Natural killer cell (primary cell): Measurements from ENCODE around the gene SEC24A. TPM values are rescaled to one million over a fixed set of nuclear protein-coding genes. Genes with fewer than 3 reads are reported as not detected.

Experiments
- ATAC-seq, 3 donors: fragments of 150-1000 bp in 2 of 3; fragments of 200-7000 bp in 1 of 3; cut with Tn5 transposase; 1 replicate in 1 of 3; 2 replicates in 2 of 3; pipeline ENCODE4 v1.10.0; 2021; ENCODE audit warnings: mild to moderate bottlenecking in 2 of 3, moderate library complexity in 2 of 3
- DNase-seq, 2 donors: peaks; one replicate each; pipeline versions ENCODE4 v3.0.0 to v3.0.0-alpha.2; 2013 to 2021; ENCODE audit warnings: mixed read lengths in 1 of 2
- H3K27ac ChIP-seq: one replicate; pipeline ENCODE4 v1.5.1; 2013; ENCODE audit warnings: mild to moderate bottlenecking, low read length
- H3K27me3 ChIP-seq: one replicate; pipeline ENCODE4 v1.6.1; 2013; ENCODE audit warnings: low read length; ENCODE audit not compliant: control insufficient read depth, insufficient read depth
- H3K36me3 ChIP-seq: one replicate; pipeline ENCODE4 v1.6.1; 2013; ENCODE audit warnings: low read length; ENCODE audit not compliant: control insufficient read depth, insufficient read depth
- H3K4me1 ChIP-seq: one replicate; pipeline ENCODE4 v1.6.1; 2013; ENCODE audit warnings: low read length; ENCODE audit not compliant: control insufficient read depth, insufficient read depth
- H3K4me3 ChIP-seq: one replicate; pipeline ENCODE4 v1.5.1; 2013; ENCODE audit warnings: low read length
- H3K9me3 ChIP-seq: one replicate; pipeline ENCODE4 v1.6.1; 2013; ENCODE audit warnings: low read length; ENCODE audit not compliant: control insufficient read depth, insufficient read depth
- H3K27ac Mint-ChIP-seq, 2 donors: one replicate each; pipeline ENCODE4 v1.8.0; 2022; ENCODE audit warnings: mild to moderate bottlenecking in 2 of 2, mixed read lengths in 2 of 2, moderate library complexity in 1 of 2
- H3K27me3 Mint-ChIP-seq, 2 donors: one replicate each; pipeline ENCODE4 v1.8.0; 2022; ENCODE audit warnings: low read depth in 2 of 2, mixed read lengths in 2 of 2
- H3K36me3 Mint-ChIP-seq: one replicate; pipeline ENCODE4 v1.8.0; 2022; ENCODE audit warnings: mixed read lengths
- H3K4me1 Mint-ChIP-seq, 2 donors: one replicate each; pipeline ENCODE4 v1.8.0; 2022; ENCODE audit warnings: mixed read lengths in 2 of 2
- H3K4me3 Mint-ChIP-seq: one replicate; pipeline ENCODE4 v1.8.0; 2022; ENCODE audit warnings: mild to moderate bottlenecking, moderate library complexity, mixed read lengths
- H3K9me3 Mint-ChIP-seq, 2 donors: one replicate each; pipeline ENCODE4 v1.8.0; 2022; ENCODE audit warnings: mixed read lengths in 2 of 2
- CTCF ChIP-seq: fragments of 200-600 bp; IDR thresholded peaks from one replicate; pipeline ENCODE4 v1.8.0; 2022; ENCODE audit warnings: antibody characterized with exemption
- WGBS: methylation state at CpG from one replicate; pipeline ENCODE4 v1.1.7; 2013; ENCODE audit warnings: missing lambda C conversion rate; ENCODE audit not compliant: insufficient coverage; 5-methylcytosine and 5-hydroxymethylcytosine counted together
- intact Hi-C: fragments of 100-400 bp; cut with micrococcal nuclease; formaldehyde crosslinking; loops from one replicate; pipeline ENCODE4 v1.14.2; 2022
- total RNA-seq, 4 donors: library from RNA; stranded (reverse); fragments of 120-200 nt in 1 of 4; gene quantifications; one replicate each; pipeline versions ENCODE4 v1.2.3 to v1.2.4, GENCODE V29; 2013 to 2022

The SEC24A gene
- total RNA-seq, 3 donors from 2014 or later (not counting 1 experiment from before 2014, with no cell fraction given): 20.9 to 26.1 (median 25.0) TPM

GRCh38 chr5:134724872-134725271 lies 76.3 kb downstream of the SEC24A start:
- Mint-ChIP-seq H3K36me3 (no peaks in the 10 kb centered on the region), H3K27me3 (no peaks in the 10 kb centered on the region), H3K4me1 (no peaks in the 10 kb centered on the region), H3K27ac (no peak overlapping the region), H3K9me3 (no peaks in the 10 kb centered on the region), H3K4me3 (no peak overlapping the region)
- H3K9me3 ChIP-seq: no peaks in the 10 kb centered on the region
- peaks cover 40% of the 10 kb centered on the region for H3K36me3 ChIP-seq
- no peak for DNase-seq
- H3K4me3 ChIP-seq: no peak overlapping the region
- no CpG with 5 or more reads among the region's 1 CpG for WGBS
- no peaks in the 10 kb centered on the region for H3K27me3 ChIP-seq
- no peak overlapping the region for H3K27ac ChIP-seq
- ATAC-seq: no peak
- H3K4me1 ChIP-seq: no peaks in the 10 kb centered on the region
- intact Hi-C loops: no loop called here
- TF ChIP-seq CTCF: no peak

- WGBS: 76% methylated on average over 3 of the region's 3 CpGs
- Histone ChIP-seq H3K9me3 (no peaks in the 10 kb centered on the region), H3K27me3 (no peaks in the 10 kb centered on the region), H3K4me1 (peaks cover 6% of the 10 kb centered on the region), H3K4me3 (no peak overlapping the region), H3K27ac (no peak overlapping the region), H3K36me3 (no peaks in the 10 kb centered on the region)
- no peak for TF ChIP-seq CTCF
- no peaks in the 10 kb centered on the region for H3K36me3 Mint-ChIP-seq
- intact Hi-C loops: no loop called here
- H3K27me3 Mint-ChIP-seq: no peaks in the 10 kb centered on the region
- H3K27ac Mint-ChIP-seq: no peak overlapping the region
- no peak overlapping the region for H3K4me3 Mint-ChIP-seq
- peaks cover 0 to 2% of the 10 kb centered on the region in 2 donors for H3K4me1 Mint-ChIP-seq
- ATAC-seq: no peak
- DNase-seq: no peak
- H3K9me3 Mint-ChIP-seq: no peaks in the 10 kb centered on the region
These were observed 84.2 kb downstream of the SEC24A start for GRCh38 chr5:134732819-134733218.

GRCh38 chr5:134735243-134735642 lies 86.7 kb downstream of the SEC24A start:
- H3K9me3 ChIP-seq: no peaks in the 10 kb centered on the region
- intact Hi-C loops: no loop called here
- Mint-ChIP-seq H3K27me3 (no peaks in the 10 kb centered on the region), H3K27ac (no peak overlapping the region), H3K9me3 (no peaks in the 10 kb centered on the region), H3K4me3 (no peak overlapping the region), H3K36me3 (no peaks in the 10 kb centered on the region), H3K4me1 (peaks cover 16 to 24% of the 10 kb centered on the region in 2 donors)
- H3K27me3 ChIP-seq: no peaks in the 10 kb centered on the region
- H3K27ac ChIP-seq: no peak overlapping the region
- WGBS: 65% methylated on average over 4 of the region's 4 CpGs
- DNase-seq (no peak), ATAC-seq (no peak)
- H3K4me3 ChIP-seq: no peak overlapping the region
- peaks cover 18% of the 10 kb centered on the region for H3K4me1 ChIP-seq
- no peaks in the 10 kb centered on the region for H3K36me3 ChIP-seq
- TF ChIP-seq CTCF: no peak

GRCh38 chr5:134736173-134736812 lies 87.7 kb downstream of the SEC24A start:
- no peak overlapping the region for H3K4me3 Mint-ChIP-seq
- ATAC-seq: no peak
- peaks cover 16 to 27% of the 10 kb centered on the region in 2 donors for H3K4me1 Mint-ChIP-seq
- intact Hi-C loops: no loop called here
- H3K36me3 ChIP-seq: peaks cover 2% of the 10 kb centered on the region
- no peaks in the 10 kb centered on the region for H3K9me3 ChIP-seq
- TF ChIP-seq CTCF: no peak
- no CpG with 5 or more reads among the region's 2 CpGs for WGBS
- H3K9me3 Mint-ChIP-seq: no peaks in the 10 kb centered on the region
- H3K4me1 ChIP-seq: peaks cover 18% of the 10 kb centered on the region
- no peaks in the 10 kb centered on the region for H3K27me3 ChIP-seq
- DNase-seq: no peak
- H3K27ac Mint-ChIP-seq: no peak overlapping the region
- peak overlapping the region; percentile 13 for H3K27ac ChIP-seq
- no peaks in the 10 kb centered on the region for H3K27me3 Mint-ChIP-seq
- no peaks in the 10 kb centered on the region for H3K36me3 Mint-ChIP-seq
- no peak overlapping the region for H3K4me3 ChIP-seq
